ENCODE data around the gene BLTP2.

BLTP2 gene

DNA sequence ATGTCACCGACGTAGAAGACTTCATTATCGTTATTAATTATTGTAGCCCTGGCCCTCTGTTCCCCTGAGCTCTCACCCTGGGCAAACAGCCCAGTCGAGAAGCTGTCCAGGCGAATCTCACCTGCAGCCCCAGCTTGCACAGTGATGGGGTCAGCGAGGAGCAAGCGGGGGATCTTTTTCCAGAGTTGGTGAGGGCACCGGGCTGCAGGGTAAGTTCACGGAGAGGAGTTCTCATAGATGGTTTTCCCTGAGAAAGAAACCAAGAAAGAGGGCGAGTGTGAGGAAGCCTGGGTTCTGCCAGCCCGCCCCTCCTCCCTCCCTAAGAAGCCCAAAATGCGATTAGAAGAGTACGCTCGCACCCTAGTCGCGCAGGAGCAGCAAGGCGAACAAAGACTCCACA lies 46.6 kb downstream of the BLTP2 start:
- DNase-seq, result peak; percentile 12

- peak; percentile 30 for DNase-seq
Measured at GRCh38 chr17:28597606-28598383, 47.2 kb downstream of the BLTP2 start.

Measured in RPMI8226 (cell line).